Measurements from ENCODE around the gene TBL1X.

Gene TBL1X

DNA sequence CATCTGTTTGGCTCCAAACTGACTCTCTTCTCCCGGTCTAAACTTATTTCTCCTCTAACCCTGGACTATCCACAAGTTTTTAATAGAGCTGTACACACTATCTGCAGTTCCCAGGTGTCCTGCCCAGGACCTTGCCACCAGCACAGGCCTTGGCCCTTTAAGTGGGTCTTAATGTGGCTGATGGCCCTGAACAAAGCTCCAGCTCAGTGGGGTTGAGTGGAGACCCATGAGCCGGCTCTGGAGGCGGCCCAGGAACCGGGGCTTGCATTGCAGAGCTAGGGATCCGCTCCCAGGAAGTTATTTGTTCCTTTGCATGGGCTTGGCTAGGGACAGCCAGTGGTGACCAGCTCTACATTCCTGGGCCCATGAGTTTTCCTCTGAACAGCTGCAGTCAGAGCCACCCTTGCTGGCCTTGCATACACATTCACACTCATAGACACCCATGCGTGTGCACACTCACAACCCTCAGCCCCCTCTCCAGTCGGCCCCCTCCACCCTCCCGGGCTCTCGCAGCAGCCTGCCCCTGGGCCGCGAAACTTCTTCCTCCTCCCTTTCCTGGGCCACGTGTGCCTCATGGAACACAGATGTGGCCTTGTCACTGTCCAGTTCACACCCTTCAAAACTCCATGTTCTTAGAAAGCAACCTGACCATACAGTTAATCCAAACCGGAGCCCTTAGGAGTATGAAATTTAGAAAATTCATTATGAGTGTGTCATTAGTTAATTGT is 242.6 kb downstream of the TBL1X start:
- DNase-seq (ENCODE audit: low spot score), result no peak

DNA sequence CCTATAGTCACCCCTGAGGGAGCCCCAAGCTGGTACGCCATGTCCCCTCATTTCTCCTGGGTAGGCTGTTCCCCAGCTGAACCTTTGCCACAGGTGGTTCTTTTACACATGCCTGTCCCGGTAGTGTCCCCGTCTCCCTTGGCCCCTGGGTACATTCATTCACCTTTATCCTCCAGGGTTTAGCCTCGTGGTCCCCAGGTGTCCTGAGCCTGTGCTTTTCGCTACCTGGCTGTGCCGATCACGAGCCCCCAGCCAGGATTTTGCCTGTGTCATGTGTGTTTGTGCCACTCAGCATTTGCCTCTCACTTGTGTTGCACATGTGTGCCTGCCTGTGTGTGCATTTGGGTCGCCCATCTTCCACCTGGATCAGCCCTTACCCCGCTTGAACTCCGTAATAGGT is 243.2 kb downstream of the TBL1X start:
- DNase-seq (ENCODE audit: low spot score), result no peak

DNA sequence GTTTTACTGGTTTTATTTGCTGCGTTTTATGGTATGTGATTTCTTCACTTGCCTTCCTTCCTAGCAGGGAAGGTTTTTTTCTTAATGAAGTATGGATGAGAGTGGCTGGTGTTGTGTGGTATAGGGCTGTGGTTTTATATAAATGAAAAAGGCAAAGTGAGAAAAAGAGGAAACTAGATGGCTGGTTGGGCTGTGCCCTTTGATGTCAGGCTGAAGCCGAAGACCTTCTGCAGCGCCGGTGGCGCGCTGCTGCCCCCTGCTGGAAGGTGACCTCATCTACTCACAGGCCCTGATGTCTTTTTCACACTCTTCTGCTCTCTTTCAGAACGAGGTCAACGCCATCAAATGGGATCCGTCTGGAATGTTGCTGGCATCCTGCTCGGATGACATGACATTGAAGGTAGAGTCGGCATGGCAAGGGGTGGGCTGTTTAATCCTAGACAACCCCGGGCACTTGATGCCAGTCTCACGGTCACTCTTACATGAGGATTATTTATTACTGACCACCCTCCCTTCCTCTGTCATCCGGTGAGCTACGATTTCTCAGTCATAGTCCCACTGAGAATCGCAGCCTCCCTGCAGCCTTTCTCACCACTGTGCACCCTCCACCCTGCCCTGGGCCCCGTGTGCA is 244.2 kb downstream of the TBL1X start:
- peak; percentile 45 for DNase-seq (ENCODE audit: low spot score)

DNA sequence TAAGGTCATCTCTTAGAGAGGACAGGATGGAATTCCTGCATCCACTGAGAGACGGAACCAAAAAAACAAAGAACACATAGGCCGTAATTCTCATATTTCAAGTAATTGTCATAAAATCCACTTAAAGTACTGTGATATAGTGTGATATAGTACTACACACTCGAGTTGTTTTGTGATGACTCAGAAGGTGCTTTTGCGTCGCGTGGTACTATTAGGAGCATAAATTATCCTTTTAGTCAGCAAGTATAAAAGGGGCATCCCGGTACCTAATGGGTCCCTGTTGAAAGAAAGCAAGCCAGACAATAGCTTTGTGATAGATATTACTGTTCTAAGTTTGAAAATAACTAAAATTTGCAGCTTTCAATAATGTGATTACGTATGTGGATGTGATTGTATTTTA is 245.5 kb downstream of the TBL1X start:
- no peak for DNase-seq (ENCODE audit: low spot score)

DNA sequence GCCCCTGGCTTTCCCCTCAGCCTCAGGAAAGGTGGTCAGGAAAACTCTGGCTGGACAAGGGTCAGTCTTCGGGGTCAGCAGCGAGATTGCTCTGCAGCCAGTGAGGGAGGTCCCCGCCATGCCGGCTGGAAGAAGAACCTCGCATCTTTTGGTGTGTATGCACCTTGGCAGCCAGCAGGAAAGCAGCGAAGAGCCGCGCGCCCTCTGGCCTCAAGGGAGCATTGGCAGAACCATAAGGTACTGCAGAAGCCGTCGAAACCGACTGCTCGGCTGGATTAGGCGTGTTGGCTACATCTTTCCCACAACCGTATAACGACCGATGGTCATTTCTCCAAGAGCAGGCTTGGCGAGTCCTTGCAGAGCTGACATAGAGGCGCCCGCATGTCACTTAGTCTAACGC is 252.5 kb downstream of the TBL1X start:
- DNase-seq (ENCODE audit: low spot score), result no peak

DNA sequence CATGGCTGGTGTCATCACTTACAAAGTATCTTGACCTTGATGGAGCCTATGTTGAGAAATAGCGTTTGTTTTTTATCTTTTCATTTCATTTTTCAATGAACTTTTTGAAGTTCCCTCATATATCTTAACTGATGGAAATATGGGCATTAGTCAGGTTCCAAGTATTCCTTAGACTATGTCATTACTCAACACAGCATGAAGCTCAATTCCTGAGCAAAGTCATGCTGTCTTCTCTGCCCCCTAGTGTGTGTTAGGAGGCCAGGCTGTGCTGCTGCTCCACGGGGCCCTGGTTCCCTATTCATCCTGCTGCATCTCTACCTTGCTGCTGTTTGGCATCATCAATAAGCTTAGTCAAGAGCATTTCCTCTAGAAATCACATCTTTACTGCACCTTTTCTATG is 259.9 kb downstream of the TBL1X start:
- no peak for DNase-seq (ENCODE audit: low spot score)

DNA sequence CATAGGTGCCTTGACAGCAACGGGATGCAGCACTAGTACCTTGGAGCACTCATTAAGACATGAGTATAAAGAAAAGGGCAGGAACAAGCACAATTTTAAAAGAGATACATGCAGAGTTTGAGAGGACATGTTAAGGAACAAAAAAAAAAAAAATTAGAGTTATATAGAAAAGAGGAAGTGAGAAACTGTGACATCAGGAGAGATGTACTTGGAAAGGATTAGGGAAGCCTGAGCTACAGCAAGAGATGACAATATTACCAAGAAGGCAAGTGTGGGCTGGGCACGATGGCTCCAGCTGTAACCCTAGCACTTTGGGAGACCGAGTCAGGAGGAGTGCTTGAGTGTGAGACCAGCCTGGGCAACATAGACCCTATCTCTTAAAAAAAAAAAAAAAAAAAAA is 263.4 kb downstream of the TBL1X start:
- no peak for DNase-seq (ENCODE audit: low spot score)

DNA sequence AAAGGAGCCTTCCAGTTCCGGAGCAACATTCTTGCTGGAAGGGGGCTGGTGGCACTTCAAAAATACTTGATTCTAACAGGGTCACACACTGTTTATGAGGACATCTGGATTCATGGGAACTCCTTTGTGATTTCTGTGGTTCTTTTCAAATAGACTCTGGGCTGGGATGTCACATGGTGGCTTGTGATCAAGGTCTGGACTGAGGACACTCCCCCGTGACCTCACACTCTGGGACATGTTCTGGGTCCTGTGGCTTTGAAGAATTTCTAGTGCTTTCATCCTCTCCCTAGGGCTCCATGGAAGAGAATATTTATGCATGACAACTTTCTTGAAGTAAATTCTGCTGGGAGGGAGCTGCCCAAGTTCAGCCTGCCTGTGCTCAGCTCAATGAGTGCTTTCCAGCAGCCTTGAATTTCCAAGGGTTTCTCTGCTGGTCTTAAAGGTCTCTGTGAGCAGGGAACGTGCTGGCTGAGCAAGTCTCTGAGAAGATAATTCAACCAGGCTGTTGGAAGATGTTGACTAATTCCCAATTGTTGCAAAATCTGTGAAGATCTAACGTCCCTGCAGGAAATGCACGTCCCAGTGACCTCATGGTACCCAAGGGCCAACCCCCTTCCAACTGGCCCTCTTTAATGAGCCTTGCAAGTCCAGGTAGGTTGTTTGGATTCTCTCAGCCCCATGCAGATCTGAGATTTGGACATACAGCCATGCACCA is 264.5 kb downstream of the TBL1X start:
- DNase-seq (ENCODE audit: low spot score), result no peak

DNA sequence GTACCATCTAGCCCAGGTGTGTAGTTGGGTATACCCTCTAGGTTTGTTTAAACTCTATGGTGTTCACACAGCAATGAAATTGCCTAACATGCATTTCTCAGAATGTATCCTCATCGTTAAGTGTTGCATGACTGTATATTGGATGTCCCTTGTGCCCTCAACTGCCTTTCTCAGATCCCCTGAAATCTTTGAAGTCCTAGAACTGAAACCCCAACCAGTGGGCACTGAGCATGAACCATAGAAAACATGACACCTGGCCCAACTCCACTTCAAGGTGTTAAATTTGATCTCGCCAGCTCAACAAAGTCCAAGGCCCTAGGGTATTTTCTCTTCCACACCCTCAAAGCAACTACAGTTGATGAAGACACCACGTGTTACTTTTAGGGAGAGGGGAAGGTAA is 265.2 kb downstream of the TBL1X start:
- no peak for DNase-seq (ENCODE audit: low spot score)

DNA sequence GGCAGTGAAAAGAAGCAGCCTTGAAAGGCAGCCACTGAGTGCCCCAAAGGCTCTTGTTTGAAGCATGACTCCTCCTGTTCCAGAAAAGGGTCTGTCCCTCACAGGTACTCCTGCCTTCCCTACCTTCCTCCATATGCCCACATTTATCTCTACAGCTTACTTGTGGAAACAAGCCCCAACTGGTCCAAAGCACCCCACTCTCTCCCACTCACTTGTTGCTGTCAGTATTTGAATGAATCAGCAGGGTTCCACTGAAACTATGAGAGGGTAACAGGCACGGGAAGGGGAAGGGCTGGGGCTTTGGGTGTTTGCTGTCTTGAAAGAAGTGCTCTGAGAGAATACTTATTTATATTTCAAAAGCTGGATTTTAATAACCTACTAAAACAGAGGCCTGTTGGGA is 265.9 kb downstream of the TBL1X start:
- DNase-seq (ENCODE audit: low spot score), result no peak

DNA sequence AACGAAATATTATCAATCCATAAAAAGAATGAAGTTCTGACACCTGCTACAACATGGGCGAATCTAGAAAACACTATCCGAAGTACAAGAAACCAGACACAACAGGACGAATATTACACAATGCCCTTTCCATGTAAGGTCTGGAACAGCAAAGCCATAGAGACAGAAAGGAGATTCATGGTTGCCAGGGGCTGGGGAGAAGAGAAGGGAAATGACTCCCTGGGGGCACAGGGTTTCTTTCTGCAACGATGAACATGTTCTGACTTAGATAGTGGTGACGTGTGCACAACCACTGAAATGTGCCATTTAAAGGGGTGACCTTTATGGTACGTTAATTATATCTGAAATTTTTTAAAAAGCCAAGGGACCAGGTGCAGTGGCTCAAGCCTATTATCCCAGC is 272.5 kb downstream of the TBL1X start:
- DNase-seq (ENCODE audit: low spot score), result no peak

DNA sequence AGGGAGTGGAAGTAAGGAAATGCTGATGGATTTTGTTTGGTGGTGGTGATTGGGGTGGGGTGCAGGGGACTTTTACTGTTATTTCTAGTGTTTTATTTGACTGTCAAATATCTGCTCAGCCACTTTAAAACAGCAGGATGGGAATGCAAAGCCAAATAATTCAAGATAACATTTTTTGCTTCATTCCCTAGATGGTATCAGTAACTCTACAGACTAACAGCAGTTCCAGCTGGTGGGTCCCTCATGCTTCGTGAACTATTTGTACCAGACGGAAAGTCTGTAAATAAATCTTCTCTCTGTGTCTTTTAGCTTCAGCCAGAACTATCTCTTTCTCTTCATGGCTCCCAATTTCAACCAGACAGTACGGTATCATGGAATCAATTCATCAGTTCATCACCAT is 273.3 kb downstream of the TBL1X start:
- no peak for DNase-seq (ENCODE audit: low spot score)

DNA sequence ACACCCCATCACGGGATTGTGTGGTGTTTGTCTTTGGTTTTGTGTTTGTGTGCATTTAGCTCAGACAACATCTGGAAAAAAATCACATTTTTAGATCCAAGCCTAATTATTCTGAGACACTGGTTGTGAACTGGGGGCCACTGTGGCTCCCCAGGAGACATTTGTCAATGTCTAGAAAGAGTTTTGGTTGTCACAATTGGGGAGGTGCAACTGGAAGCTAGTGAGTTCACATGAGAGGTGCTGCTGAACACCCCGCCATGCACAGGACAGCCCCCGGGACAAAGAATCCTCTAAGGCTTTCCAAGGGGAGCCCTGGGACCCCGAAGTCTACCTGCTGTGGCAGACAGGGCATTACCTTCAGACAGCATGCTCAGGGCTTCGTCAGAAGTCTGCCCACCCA is 274.3 kb downstream of the TBL1X start:
- no peak for DNase-seq (ENCODE audit: low spot score)

DNA sequence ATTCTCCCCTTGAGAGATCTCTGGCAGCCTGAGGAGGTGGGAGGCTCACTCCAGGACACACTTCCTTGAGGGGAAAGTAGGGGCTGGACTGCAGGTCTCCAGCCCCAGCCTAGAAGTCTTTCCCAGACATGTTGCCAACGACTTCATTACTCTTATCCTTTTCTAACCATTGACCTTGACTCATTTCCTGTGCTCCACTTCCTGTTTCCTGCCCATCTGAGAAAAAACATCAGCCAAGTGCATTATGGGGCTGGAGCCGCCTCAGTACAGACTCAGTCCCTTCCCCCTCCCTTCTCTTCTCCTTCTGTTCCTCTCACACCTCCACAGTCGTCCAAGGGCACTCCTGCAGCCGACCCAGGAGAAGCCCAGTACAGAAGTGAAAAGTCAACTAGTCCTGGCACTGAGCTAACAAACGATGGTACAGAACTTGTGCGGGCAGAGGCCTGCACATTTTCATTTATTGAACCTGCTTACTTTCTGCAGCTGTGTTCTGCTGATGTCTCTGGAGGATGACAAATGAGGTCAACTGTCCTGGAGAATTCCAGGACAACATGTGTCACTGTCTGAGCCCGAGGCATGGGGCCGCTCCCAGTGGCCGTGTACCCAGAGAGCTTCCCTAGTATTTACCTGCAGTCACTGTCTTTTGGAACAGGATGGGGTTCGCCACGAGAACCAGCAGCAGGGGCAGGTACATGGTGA is 280.7 kb downstream of the TBL1X start:
- DNase-seq (ENCODE audit: low spot score), result no peak

DNA sequence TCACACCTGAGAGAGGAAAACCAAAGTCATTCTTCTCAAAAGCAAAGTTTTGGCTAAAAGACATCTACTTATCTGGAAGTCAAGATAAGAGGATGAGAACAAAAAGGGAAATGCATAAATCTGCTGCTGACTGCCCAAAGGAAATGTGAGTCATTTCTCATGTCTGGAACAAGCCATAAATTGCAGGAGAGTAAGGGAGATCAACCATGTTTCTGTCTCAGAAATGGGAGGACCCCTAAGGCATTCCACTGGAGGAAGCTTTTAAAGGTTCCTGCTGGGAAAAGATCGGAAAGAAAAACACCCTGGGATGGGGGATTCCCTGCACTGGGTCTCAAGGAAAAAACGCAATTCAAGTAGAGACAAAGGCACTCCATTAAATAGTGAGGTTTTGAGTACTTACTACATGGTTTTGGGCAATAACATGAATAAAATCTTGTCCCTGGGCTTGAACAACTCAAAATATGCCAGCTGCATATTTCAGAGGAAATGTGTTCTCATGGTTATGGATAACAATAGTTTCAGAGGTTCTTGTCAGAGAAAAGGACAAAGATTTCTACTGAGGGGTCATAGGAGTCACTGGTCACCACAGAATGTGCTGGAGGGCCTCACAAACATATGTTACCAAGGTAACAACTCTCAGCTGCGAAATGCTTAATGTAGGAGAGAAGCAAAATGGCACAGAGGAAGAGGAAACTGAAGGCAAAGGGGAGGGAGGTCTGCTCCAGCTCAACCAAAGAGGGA is 281.5 kb downstream of the TBL1X start:
- no peak for DNase-seq (ENCODE audit: low spot score)

DNA sequence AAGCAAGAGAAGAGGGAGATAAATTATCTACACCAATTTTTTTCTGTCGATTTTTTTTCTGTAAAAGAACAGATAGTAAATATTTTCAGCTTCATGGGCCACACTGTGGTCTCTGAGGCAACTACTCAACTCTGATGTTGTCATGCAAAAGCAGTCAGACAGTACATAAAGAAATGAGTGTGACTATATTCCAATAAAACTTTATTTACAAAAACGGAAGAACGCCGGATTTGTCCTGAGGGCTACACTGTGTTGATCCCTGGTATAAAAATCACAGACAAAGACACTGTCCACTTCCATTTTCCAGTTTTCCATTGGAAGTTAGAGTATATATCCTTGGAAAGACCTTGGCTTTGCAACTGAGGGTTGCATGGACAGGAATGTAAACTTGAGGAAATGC is 282.8 kb downstream of the TBL1X start:
- no peak for DNase-seq (ENCODE audit: low spot score)

DNA sequence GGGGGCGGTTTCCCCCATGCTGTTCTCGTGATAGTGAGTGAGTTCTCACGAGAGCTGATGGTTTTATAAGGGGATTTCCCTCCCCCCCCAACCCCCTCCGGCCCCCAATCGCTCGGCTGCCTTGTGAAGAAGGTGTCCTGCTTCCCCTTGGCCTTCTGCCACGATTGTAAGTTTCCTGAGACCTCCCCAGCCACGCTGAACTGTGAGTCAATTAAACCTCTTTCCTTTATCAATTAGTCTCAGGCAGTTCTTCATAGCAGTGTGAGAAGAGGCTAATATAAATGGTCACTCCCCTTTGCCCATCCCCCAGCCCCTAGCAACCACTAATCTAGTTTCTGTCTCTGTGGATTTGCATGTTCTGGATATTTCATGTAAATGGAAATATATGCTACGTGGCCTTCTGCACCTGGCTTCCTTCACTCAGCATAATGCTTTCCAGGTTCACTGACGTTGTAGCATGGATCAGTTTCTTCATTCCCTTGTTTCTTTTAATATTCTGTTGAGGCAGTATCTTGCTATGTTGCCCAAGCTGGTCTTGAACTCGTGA is 284.4 kb downstream of the TBL1X start:
- DNase-seq (ENCODE audit: low spot score), result no peak

DNA sequence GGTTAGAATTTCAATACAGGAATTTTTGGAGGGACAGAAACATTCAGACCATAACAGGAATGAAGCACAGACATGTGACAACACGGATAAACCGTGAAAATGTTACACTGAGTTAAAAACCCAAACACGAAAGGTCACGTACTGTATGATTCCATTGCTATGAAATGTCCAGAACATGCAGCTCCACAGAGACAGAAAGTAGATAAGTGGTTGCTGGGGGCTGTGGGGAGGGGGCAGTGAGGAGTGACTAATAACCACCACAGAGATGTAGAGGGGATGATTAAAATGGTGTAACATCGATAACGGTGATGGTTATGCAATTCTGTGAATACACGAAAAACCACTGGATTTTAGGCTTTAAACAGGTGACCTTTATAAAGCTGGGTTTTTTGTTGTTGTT is 292.5 kb downstream of the TBL1X start:
- no peak for DNase-seq (ENCODE audit: low spot score)

DNA sequence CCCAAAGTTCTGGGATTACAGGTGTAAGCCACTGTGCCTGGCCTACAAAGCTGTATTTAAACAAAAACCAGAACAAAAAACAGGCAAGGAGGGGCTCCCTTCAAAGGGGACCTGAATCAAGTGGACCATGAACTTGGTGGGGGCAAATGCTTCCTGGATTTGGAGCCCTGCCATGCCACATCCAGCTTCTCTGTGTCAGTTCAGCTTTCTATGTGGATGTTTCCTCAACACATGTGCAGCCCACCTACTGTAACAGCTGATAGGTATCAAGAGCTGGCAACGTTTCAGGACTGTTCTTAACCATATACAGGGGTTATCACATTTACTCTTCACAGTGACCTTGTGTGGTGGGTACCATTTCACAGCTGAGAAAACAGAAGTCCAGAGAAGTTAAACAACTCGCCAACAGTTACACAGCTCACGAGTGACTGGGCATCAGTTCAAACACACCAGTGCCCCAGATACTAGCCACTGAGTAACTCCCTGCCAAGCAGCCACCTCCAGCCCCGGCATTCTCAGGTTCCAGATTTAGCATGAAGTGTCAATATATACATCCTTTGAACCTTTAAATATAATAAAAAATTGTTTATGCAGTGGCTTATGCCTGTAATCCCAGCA is 293.3 kb downstream of the TBL1X start:
- no peak for DNase-seq (ENCODE audit: low spot score)

DNA sequence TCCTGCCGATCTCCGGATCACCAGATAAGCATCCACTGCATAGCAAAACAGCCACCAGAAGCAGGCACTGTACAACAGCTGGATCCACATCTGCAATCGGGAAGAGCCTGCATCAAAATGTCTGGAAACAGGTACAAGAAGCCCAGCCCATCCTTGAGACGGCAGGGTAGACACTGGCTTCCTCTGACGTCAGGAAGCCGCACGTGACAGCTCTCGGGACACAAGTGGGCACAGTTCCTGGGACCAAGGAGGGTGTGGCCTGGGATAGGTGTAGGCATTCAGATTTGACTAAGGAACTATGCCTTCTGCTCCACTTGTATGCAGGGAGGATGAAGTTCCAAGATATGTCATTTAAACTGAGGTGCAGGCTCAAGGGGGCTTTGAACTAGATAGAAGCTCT is 294.5 kb downstream of the TBL1X start:
- DNase-seq (ENCODE audit: low spot score), result no peak

DNA sequence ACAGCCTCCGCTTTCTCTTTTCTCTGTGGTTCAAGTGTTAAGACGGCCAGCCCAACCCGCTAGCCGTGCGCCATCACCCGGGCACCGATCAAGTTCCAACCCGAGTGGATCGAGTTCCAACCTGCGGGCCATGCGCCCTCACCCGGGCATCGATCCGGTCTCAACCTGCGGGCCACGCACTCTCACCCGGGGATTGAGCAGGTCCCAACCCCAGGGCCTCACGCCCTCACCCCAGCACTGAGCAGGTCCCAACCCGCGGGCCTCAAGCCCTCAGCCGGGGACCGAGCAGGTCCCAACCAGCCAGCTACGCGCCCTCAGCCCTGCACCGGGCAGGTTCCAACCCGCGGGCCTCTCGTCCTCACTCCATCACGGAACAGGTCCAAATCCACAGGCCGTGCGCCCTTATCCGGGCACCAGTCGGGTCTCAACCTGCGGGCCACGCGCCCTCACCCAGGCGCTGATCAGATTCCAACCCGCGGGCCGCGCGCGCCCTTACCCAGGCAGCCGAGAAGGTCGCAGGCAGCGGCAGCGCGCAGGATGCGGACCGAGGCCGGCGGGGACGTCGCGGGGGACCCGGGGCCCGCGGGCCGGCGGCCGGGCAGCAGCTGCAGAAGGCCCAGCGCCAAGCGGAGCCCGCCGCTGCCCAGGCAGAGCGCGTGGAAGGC is 300.3 kb downstream of the TBL1X start:
- no peak for DNase-seq (ENCODE audit: low spot score)

Data from HuH-7 (cell line).